Measurements from ENCODE around the gene ABCC1.

- TF ChIP-seq CTCF (IDR thresholded peaks at IDR 0.05; ENCODE audit: poor library complexity, severe bottlenecking): no peak
- no peak for TF ChIP-seq REST (IDR thresholded peaks at IDR 0.05; ENCODE audit: borderline replicate concordance)
- no peak for TF ChIP-seq SMC3 (conservative IDR thresholded peaks at IDR 0.05; ENCODE audit: poor library complexity)
- no peak for TF ChIP-seq EP300 (conservative IDR thresholded peaks at IDR 0.05; ENCODE audit: poor library complexity, severe bottlenecking)
- TF ChIP-seq POLR2AphosphoS5 (IDR thresholded peaks at IDR 0.05): no peak
- no peak for TF ChIP-seq TAF1 (IDR thresholded peaks at IDR 0.05; ENCODE audit: low read depth)
Measured at GRCh38 chr16:15966420-15966819, 17.0 kb downstream of the ABCC1 start.
